Measurements from ENCODE around the gene DARS2.

GRCh38 chr1:173779936-173780335 lies 44.5 kb upstream of the DARS2 start:
- TF ChIP-seq CTCF (IDR thresholded peaks at IDR 0.05) = no peak
- TF ChIP-seq POLR2A (IDR thresholded peaks at IDR 0.05) = no peak
